Measurements from ENCODE around the gene ZCCHC24.
"Not testable (repeated sequence)": the region's sequence is repeated elsewhere in the genome, so short reads cannot be mapped to it uniquely, and the experiment has no call there.

The ZCCHC24 gene

DNA sequence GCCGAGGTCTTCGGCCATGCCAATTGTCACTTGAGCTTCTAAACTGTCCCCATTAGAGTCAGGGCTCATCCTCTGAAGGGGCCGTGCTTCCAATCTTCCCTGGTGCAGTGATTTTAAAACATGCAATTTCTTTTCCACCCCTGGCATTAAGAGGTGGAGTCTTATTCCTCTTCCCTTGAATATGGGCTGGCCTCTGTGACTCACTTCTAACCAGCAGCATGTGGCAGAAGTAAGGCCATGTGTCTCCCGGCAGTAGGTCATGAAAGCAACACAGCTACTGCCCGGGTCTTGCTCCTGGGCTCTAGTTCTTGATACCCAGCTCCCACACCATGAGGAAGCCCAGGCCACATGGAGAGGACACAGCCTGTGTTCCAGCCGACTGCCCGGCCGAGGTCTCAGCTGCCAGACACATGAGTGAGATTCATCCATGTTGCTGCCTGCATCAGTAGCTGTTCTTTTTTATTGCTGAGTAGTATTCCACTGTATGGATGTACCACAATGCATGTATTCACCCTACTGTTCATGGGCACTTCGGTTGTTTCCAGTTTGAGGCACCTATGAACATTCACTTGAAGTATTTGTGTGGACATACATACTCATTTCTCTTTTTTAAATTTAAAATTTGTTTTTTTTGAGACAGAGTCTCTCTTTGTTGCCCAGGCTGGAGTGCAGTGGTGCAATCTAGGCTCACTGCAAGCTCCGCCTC, 112.7 kb downstream of the ZCCHC24 start:
- not testable (repeated sequence) for DNase-seq
